T-helper 22 cell (primary cell): Measurements from ENCODE around the gene RAD51B.
"Not testable (repeated sequence)": the region's sequence is repeated elsewhere in the genome, so short reads cannot be mapped to it uniquely, and the experiment has no call there.

Experiments
- DNase-seq: peaks from one replicate; pipeline ENCODE4 v3.0.0-alpha.2; 2020; ENCODE audit warnings: low read depth

The RAD51B gene

GRCh38 chr14:68211886-68212285, 392.3 kb downstream of the RAD51B start:
- DNase-seq, result no peak

DNA sequence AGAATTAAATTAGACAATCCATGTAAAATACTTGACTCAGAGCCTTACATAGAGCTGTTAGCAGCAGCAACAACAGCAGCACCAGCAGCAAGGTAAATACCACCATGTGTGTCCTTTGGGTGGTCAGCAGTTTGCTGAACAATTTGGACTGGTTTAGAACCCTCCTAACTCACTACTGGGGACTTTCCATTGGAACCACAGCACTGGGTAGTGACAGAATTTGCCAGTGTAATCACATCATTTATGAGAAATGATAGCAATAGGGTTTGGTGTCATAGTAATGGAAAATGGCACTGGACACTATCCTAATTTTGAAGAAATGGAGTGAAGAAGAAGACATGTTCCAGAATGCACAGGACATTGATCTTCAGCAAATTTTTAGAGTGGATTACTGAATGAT, 392.8 kb downstream of the RAD51B start:
- DNase-seq, result no peak

DNA sequence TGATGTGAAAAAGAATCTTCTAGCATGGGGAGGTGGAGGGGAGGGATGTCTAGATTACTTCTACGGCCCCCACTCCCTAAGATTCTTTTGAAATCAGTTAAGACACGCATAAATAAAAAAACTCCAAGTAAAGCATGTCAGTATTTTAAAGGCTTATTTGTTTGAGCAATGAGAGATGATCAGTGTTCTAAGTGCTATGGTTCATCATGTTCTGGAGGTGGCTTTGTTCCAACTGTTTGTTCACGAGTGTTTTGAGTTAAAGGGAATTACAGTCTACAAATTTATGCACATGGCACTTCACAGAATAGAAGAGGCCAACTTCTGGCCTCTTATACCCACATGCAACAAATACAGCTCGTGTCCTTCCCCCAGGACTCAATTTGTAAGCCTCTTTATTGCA, 394.9 kb downstream of the RAD51B start:
- no peak for DNase-seq

DNA sequence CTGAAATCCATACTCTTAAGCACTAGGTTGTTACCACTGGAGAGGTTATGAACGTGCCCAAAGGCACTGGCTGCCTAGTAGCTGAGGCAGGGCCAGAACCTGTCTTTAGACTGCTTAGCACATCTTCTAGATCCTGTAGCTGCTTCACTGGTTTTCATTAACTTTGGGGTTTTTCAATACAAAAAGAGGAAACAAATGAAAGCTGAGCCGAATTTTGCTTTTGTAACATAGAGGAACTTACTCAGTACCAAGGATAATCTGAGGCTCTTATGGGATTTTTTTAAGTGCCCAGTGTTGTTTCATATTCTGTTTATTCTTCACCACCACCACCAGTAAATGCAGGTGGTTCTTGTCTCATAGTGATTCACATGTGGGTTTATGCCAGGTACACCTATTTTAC, 396.1 kb downstream of the RAD51B start:
- DNase-seq, result no peak

GRCh38 chr14:68216079-68216478, 396.5 kb downstream of the RAD51B start:
- no peak for DNase-seq

DNA sequence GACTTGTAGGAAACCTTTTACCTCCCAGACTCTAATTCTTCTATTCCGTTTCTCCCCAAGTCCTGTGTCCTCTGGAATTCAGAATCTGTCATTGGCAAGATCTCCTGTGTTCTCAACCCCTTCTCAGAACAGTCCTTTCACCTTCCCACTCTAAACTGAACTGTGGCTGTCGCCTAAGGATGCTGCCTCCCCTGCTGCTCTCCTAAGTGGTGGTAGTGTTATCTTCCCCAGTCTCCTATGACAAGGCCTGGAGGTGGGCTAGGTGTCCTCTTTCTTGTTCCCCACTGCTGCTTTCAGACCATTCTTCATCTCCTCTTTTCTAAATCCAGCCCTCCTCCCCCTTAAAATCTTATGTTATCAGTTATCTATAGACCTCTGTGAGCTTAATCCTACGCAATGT, 397.4 kb downstream of the RAD51B start:
- no peak for DNase-seq

GRCh38 chr14:68217791-68218340, 398.3 kb downstream of the RAD51B start:
- DNase-seq, result no peak

DNA sequence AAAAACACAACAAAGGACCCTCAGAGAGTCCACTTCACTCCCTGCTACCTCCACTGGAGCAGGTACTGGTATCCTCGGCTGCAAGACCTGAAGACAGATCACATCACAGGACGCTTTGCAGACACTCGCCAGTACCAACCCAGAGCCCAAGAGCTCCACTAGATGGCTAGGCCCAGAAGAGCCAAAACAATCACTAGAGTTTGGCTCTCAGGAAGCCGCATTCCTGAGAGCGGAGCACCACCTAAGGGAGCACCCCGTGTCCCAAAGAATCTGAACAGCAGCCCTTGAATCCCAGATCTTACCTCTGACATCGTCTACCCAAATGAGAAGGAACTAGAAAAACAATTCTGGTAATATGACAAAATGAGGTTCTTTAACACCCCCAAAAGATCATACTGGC, 399.8 kb downstream of the RAD51B start:
- no peak for DNase-seq

GRCh38 chr14:68221046-68221445, 401.5 kb downstream of the RAD51B start:
- not testable (repeated sequence) for DNase-seq

DNA sequence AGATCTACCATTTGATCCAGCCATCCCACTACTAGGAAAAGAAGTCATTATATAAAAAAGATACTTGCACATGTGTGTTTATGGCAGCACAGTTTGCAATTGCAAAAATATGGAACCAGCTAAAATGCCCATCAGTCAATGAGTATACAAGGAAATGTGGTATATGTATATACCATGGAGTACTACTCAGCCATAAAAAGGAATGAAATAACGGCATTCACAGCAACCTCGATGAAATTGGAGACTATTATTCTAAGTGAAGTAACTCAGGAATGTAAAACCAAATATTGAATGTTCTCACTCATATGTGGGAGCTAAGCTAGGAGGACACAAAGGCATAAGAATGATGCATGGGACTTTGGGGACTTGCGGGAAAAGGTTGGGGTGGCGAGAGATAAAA, 402.6 kb downstream of the RAD51B start:
- DNase-seq, result no peak

GRCh38 chr14:68222726-68223125, 403.1 kb downstream of the RAD51B start:
- no peak for DNase-seq

- no peak for DNase-seq
Observed at GRCh38 chr14:68223631-68224030, 404.1 kb downstream of the RAD51B start.

DNA sequence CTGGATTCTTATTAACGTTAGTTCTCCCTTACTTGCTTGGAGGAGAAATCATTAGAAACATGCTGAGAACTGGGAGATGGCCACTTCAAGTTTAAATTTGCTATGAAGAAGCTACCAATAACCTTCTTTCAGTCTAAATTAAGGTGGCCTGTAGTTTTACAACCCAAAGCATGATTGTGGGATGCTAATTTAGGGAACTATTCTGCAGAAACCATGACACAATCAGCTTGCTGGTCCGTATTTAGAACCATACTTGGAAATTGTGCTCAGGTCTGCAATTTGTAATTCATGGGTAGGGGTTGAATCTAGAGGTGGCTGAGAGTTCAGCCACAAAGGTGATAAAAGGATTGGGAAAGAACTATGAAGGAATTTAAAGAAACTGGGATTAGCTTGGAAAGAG, 405.7 kb downstream of the RAD51B start:
- no peak for DNase-seq

- no peak for DNase-seq
Observed at GRCh38 chr14:68226523-68226922, 406.9 kb downstream of the RAD51B start.

DNA sequence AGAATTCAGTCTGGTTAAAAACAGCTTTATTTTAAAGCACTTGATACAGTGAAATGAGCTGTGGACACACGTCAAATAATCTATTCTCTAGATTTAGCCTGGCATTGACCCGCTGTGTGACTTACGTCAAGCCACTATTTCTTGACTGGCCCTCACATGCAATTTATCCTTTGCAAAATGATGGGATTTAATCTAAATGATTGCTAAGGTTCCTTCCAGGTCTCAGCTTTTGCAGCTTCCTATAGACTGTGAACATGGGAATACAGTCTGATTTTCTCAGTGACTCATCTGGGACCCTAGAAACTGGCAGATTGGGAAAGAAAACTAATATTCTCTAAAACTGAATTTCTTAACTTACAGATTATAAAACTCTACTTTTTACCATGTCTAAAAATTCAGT, 409.1 kb downstream of the RAD51B start:
- DNase-seq, result no peak

DNA sequence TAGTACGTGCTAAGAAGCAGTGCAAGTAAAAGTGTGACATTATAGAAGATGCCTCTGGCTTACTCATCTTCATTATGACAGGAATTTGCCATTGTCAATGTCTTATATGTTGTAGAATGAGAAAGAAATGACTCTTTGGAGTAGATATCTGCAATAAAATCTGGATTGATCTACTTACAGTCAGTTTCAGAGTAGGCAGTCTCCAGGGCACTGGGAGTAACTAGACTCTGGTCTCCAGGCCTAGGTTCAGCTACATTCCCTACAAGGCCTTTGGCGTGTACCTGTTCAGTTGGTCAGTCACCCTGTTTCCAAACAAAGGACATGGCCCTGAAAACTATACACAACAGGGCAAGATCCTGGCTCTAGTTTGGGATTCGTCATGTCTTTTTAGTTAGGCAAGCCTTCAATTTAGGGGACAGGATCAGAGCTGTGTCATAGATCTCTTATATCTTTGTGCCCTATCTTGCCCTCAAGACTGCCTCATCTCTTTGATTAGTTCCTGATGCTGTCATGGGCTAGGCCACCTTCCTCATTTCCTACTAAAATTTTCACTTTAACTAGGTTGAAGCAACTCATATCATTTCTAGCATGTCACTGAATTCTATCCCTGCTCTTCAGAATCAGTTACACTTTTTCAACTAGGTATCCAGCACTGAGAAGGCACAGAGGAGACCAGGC, 410.0 kb downstream of the RAD51B start:
- DNase-seq, result no peak

DNA sequence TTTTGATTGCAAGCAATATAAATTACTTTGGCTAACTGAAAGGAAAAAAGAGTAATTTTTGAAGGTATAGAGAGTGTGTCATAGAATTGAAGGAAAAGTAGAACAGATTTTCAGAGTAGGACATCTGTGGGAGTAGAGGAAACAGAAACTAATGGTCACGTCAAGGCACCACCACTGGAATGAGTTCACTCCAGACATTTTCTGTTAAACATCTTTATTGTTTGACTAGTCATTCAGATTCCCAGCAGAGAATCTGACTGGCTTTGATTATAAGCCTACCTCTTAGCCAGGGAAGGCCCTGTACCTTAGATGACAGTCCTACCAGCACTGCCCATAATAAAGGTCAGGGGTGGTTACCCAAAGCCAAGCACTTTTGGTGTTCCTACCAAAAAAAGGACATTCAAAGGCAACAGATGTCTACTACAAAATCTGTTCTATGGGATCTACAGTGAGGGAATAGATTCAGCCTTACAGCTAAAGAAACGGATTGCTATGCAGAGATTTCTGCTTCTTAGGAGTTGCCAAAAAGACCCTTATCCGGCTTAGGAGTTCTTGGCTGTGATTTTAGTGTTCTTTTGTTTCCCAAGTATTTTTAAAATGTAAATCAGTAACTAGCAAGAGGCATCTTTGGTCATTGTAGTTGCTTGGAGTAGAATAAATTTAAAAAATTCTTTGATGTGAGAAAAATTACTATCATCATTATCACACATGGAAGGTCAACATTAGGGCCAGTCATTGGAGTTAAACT, 410.8 kb downstream of the RAD51B start:
- DNase-seq, result no peak

DNA sequence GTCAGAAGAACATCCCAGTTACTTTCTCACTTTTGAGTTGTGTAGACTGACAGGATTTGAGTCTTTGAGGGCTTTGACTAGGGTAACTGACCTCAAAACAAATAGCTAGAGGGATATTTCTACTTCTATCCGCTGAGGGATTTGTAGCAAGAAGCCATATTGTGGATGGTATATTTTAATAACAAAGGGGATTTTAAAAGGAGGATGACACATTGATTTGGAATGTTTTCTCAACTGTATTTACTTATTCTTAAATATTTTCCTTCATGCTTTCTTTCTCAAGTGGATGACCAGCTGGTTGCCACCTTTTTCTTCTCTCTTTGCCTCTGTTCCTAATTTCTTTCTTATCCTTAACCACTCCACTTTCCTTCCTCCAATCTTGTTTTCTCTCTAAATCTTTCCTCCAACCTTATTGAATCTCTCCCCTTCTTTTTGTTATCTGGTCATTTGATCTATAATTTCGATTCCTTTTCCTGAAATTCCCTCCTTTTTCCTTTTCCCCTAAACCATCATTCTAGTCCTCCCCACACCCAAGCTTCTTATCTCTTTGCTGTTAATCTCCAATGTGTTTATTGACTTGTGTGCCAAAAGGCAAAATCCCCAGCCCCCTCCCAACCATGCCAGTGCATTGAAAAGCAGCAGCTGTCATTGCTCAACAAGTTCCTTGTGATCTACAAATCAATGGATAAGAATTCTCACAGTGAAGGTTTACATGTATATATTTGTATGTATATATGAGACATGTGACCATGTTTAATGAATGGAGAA, 411.6 kb downstream of the RAD51B start:
- DNase-seq, result no peak

- DNase-seq, result no peak
Observed at GRCh38 chr14:68231898-68232297, 412.3 kb downstream of the RAD51B start.

- DNase-seq, result no peak
Observed at GRCh38 chr14:68232300-68233055, 412.9 kb downstream of the RAD51B start.

DNA sequence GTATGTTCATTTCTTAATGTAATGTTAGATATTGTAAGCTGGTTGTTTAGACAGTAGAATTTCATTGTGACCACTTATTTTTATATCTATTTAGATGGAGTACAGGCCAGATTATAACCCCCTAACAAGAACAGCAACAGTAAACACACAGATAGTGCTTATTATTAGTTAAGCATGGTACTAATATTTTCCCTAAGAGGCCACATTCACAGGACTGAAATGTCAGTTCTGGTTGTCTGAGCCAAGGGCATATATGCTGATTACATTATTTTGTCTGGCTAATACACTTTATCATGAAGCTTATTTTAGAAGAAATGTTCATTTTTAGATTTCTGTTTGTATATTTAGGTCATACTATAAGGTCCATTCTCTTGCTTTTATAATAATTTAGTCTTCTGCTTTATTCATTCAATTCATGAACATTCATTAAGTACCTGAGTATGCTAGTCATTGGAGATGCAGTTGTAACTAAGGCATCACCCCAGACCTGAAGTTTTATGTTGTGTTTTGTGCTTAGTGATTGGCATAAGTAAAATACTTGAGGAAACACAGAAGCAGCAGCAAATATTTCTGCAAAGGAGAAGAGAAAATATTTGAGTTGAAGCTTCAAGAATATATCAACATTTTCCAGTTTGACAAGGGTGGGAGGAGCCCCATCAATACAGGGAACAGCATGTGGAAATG, 413.7 kb downstream of the RAD51B start:
- DNase-seq, result no peak
